ENCODE measurements around the gene FGFRL1.

FGFRL1 gene, protein sequence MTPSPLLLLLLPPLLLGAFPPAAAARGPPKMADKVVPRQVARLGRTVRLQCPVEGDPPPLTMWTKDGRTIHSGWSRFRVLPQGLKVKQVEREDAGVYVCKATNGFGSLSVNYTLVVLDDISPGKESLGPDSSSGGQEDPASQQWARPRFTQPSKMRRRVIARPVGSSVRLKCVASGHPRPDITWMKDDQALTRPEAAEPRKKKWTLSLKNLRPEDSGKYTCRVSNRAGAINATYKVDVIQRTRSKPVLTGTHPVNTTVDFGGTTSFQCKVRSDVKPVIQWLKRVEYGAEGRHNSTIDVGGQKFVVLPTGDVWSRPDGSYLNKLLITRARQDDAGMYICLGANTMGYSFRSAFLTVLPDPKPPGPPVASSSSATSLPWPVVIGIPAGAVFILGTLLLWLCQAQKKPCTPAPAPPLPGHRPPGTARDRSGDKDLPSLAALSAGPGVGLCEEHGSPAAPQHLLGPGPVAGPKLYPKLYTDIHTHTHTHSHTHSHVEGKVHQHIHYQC

DNA sequence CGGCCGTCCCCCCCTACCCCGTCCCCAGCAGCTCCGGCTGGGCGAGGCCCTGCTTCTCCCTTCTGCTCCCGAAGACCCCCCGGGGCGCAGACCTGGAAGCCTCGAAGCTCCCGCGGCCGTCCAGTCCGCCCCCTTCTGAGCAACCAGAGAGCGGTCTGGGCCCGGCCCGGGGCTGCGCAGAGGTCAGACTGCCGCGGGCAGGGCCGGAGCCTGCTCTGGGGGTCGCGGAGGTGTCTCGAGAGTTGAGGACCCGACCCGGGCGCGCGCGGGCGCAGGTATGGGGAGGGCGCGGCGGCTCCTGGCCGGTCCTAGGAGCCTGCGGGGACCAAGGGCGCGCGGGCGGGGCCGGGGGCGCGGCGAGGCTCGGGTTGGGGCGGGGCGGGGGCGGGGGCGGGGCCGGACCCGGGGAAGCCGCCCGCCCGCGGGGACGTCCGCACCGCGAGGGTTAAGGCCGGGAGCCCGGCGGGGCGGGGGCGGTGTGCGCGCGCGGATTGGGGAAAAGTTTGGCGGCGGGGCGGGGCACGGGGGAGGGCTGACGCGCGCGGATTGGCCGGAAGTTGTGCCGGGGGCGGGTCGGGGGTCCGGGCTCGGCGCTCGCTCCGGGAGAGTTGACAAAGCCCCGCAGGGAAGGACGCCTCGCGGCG lies at the start of gene FGFRL1:
FGFRL1 (plus strand) TSS at position 605 of the 644 bp plus-strand sequence. CDS start 860 bp downstream, outside the sequence.
- no peak for DNase-seq

DNA sequence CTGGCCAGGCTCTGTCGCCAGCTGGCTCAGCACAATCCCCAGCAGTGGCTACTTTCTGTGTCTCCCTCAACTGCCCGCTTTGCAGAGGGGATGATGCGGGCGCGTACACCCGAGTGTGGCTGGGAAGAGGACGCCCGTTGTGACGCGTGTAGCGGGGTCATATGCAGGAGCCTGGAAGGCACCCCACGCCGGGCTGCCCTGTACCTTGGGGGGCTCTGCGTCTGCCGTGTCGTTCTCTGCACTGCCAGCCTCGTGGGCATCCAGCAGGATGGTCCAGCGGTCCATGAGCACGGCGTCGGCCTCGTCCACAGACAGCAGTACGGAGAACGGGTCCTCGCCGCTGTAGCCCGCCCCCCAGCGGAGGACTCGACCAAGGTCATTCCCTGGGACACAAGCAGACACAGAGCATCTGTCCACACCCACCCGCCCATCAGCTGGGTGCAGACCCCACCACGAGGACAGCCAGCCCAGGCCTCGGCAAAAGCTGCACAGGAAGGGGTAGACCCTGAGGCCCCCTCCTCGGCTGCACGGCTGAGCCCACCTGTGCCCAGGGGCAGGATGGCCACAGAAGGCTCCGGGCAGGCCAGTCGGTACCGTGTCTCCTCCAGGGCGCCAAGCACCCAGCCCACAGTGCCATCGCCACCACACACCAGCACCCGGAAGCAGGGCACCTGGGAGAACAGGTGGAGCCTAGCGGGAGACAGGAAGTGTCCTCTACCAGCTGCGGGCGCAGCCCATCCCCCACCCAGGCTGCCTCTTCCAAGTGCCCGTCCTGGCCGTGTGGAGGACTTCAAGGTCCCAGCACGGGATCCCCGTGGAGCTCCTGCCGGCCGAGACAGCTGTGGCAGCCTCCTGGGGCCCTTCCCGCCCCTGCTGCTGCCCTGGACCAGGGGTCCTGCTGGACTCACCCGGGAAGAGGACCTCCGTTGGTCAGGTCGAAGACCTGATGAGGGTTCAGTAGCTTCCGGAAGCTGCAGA lies 48.9 kb upstream of the FGFRL1 start:
- DNase-seq = no peak

DNA sequence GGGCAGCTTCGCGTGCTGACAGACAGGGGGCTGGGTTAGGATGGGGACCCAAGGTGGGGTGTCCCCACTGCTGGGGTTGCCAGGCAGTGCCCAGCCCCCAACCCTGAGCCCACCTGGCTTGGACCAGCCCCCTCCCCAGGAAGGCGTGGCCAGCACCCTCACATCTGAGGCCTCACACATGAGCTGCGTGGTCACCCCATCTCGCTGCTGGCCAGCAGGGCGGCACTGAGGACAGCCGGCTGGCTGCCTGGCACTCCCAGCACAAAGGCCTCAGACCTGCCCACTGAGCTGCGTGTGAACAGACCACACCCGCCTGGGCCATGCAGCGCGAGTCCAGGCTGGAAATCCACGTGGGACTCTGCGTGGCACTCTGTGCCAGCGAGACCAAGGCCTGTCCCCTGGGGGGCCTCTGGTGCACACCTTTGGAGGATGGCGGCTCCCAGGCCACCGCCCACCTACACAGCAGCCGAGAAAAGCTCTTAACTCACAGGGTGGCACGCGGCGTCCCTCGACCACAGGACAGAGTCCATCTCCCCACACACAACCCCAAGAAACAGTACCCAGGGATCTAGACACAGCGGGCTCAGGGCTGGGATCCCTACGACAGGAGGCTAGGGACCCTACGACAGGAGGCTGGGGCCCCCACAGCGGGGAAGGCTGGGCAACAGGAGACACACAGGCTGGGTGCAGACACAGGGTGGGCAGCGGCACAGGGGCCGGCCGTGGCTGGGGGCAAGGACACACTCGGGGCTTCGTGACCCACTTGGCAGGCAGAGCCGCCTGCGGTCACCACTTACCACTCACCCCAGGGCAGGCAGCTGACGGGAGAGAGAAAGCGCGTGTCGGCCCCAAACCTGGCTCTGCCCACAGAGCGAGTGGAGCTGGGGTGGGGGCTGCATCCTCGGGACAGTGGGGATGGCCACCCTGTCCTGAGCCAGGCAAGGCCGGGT lies 47.9 kb upstream of the FGFRL1 start:
- DNase-seq = no peak

DNA sequence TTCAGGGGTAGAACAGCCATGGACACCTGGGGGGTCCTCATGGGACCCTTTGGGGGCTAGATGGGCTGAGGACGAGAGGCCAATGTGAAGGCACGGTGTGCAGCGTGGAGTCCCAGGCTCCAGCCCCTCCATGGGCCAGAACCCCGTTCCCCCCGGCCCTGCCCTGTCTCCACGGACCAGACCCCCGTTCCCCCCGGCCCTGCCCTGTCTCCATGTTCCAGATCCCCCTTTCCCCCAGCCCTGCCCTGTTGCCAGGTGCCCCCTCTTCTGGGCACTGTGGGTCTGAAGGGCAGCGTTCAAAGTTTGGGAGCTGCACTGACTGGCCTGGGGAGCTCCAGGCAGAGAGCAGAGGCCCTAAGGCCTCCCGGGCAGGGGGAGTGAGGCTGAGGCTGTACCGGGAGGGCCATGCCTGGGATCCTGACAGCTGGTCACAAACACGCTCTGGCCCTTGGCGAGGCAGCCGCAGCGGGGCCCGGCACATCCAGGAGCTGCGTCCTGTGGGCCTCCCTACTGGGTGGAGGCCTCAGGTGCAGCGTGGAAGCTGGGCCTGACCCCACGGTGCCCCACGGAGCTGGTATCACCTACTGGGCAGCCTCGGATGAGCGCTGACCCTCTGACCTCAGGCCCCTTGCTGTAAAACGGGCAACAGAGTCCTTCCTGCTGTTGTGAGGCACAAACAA lies 46.9 kb upstream of the FGFRL1 start:
- DNase-seq = no peak

DNA sequence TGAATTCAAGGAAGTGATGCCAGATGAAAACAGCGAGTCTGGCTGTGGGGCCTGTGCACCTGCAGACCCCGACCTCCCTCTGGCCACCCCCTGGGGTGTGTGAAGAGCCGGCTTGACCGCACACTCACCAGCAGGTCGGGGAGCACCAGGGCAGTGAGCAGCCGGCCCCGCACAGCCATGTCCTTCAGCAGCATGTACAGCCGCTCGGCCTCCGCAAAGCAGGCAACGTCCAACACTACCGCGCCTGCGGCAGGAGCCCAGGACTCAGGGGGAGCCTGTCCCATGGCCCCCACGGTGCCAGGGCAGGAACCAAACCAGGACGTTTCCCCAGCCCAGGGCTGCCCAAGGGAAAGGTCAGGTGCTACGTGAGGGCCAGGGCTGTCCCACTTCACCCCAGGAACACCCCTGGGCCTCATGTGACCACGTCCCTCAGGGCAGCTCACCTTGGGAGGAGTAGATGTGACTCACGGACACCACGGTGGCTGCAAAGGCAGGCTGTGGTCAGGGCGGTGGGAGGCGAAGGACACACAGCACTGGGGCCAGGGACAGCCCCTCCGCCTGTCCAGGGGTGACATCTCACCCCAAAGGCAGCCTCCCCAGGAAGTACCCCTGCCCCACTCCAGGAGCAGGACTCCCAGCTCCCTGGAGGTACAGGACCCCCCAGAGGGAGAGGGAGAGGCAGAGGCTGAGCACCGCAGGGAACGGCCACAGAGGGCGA lies 46.2 kb upstream of the FGFRL1 start:
- no peak for DNase-seq

DNA sequence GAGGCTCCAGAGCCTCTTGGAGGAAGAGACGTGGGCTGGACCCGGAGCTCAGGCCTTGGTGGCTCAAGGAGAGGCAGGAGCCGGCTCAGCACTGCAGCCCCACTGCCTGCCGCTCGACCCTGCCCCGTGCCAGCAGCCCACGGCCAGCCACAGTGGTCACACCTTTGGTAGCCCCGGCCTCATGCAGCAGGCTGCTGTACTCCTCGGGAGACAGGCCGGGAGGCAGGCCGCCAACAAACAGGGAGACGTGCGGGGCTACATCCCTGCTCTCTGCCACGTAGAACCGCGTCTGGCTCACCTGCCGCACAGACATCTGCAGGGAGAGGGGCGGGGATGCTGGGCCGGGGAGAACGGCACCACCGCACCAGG lies 45.7 kb upstream of the FGFRL1 start:
- DNase-seq = no peak

DNA sequence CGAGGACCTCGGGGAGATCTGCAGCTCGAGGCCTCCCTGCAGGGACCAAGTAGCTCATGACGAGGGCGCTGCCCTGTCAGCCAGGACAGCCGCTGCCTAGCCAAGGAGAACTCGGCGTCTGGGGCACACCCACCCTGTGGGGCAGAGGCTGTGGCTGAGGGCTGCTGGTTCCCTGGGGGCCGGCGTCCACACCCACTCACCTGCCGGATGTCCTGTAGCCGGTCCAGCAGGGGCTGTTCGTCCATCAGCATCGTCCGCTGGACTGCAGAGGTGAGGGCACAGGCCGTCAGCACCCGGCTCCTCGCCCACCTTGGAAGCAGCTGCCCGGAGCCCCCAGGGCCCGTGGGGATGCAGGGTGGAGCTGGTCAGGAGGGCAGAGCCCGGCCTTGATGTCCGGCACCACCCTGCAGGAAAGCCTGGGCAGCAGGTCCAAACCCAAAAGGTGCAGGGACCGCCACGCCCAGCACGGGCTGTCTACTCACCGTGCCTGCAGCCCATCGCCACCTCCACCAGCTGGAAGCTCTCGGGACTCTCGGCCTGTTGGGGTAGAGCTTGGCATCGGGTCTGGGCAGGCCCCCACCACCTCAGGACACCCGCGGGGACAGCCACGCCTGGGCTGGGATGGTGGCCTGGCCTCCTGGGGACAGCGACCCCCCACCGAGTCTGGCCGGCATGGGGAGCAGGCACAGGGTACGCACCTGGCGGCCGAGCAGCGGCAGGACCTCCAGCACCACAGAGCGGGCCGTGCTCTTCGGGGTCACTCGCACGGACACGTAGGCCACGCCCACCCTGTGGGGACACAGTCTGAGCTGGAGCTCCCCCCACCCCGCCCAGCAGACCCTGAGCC lies 44.9 kb upstream of the FGFRL1 start:
- DNase-seq = no peak

DNA sequence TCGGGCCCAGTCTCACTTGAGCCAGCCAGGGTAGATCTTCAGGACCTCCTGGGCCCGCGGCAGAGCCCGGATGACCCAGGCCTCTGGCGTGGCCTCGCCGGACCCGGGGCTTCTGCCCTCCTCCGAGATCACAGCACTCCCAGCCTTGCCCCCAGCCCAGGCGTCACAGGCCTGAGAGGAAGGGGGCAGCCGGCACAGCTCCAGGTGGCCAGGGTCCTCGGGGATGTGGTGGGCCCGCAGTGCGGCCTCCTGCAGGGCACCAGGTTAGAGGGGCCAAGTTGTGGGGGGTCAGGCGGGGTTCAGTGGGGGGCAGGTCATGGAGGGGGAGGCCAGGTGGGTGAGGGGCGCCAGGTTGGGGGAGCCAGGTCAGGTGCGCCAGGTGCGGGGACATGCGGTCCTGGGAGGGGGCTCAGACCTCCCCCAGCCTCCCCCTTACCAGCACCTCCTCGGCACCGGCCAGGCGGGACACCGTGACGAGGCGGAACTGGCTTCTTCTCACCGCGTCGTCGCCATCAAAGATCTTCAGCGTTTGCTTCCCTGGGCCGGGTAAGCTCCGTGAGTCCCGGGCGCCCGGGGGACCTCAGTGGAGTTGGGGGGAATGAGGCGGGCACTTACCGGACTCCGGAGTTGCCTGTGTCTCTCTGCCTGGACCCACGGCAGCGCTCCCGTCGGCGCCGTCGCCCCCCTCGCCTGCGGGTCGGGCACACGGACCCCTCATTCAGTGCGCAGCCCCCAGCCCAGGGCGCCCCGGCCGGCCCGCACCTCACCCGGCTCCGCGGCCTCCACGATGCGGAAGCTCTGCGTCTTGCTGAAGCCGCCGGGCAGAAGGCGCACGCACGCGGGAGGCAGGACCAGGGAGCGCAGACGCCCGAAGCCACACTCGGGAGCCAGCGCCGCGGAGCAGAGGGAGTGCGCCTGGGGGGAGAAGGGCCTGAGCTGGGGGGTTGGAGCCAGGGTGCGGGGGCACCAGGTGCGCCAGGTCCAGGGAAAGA lies 44.0 kb upstream of the FGFRL1 start:
- no peak for DNase-seq

DNA sequence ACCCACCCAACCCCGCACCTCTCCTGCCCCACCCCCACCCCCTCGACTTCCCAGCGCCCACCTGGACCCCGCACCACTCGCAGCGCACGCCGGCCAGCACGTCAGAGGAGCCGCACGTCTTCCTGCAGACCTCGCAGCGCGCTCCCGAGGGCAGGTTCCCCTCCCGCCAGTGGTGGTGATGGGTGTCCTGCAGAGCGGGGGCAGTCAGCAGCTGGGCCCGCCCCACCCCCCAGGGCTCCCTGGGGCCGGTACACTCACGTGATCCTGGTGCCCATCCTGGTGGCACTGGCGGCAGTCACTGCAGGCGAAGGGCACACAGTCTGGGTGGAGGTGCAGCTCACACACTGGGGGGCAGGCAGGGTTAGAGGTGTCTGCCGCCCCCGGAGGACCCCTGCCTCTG lies 43.2 kb upstream of the FGFRL1 start:
- no peak for DNase-seq

DNA sequence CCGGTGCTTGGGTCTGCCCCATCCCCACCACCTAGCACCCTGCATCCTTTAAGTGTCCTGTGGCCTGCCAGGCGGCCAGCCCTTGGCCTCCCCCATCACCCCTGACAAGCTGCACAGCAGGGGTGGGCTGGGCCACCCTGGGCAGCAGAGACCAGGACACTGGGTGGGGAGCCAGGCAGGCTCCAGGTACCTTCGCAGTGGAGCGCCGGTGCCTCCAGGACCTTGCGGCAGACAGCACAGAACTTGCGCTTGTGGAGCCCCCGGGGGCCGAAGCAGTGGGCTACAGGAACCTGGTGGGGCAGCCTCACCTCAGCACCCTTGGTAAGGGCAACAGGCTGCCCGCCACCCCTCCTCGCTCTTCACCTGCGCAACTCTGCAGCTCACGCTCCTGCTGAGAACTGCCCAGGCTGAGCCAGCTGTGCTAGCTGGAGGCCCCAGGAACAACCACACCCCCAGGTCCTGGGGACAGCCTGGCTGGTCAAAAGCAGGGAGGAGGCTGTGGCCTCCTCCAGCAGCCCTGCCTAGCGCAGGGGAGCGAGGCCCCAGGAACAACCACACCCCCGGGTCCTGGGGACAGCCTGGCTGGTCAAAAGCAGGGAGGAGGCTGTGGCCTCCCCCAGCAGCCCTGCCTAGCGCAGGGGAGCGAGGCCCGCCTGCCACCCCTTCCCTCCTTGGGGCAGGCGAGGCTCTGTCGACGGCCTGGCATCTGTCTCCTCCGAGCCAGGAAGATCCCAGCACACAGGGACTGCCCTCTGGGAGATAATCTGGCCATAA lies 42.6 kb upstream of the FGFRL1 start:
- no peak for DNase-seq

DNA sequence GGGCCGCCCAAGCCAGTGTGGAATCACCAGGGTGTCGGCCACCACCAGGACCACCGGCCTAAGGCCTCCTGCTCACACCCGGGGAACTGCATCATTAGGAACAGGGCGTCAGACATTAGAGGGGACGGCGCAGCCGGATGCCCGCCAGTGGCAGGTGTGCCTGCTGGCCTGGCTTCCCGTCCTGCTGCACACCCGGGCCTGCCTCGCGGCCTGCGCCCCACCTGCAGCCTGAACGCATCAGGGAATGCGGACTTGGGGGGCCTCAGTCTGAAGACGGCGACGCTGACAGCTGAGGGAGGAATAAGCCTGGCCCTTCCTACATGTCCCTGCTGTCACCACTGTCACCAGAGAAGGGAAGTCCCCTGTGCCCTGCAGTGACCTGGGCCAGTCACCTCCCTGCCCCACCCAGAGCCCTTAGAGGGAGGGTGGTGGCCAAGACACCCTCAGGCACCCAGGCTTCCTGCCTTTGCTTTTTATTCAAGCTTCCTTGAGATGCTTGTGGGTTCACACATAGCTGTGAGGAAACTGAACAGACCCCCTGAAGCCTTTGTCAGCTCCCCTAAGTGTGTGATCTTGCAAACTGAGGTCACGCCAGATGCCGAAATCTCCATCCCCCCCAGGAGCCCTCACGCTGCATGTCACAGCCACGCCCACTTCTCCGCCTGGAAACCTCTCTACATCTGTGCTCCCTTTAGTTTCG lies 41.2 kb upstream of the FGFRL1 start:
- no peak for DNase-seq

DNA sequence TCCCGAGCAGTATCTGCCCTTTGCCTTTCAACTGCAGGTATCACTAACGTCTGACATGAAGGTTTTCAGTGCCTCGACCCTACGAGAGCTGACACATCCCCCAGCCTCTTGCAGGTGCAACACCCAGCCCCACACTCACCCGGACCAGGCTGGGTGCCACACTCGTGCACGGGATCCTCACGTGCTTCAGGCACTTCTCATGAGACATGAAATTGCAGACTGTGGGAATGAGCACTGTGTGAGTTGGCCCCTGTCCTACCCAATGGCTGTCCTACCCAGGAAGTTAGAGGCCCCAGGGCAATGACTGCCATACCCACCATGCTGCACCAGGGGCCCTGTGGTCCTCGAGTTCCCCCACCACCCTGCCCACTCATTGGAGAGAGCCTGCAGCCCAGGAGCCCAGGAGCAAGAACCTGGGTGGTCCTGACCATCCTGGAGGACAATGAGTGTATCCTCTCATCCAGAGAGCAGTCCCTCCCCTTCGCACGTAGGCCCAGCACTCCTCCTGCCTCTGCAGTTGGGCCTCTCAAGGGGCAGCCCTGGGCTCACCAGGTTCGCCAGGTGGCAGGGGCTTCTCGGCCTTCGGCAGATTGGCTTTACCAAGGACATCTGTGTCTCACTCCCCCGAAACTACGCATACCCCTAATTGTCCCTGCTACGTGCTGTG lies 40.4 kb upstream of the FGFRL1 start:
- DNase-seq = no peak

DNA sequence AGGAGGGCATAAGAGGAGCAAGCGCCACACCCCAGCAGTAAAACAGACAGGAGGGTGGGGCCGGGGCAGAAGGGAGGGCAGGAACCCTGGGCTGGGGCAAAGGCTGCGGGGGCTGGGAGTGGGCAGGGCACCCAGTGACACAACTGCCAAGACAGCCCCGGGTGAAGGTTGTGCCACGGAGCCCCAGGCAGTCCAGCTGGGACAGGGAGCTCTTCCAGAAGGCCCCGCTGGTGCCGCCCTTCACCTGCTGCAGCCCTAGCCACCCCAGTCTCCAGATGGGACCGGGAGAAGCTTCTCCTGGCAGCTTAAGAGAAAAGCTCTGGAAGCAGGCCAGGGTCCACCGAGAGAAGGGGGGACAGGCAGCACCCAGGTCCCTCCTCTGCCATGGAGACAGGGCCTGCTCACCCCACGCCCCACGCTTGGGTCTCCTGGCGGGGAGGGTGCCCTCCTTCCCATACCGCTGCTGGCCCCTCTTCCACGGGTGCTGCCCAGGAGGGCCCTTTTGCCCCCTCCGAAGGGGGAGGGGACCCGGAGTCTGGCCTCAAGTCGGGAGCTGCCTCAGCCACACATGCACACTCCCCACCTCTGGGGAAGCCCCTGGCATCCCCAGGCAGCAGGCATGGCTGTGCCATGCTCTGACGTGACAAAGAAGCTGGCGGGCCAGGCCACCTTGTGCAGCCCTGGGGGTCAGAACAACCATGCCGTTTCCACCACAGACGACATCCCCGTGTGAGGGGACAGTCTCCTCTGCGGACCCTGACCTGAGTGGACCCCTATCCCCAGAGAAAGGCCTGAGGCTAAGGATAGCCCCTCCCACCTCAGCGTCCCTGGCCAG lies 39.5 kb upstream of the FGFRL1 start:
- no peak for DNase-seq

DNA sequence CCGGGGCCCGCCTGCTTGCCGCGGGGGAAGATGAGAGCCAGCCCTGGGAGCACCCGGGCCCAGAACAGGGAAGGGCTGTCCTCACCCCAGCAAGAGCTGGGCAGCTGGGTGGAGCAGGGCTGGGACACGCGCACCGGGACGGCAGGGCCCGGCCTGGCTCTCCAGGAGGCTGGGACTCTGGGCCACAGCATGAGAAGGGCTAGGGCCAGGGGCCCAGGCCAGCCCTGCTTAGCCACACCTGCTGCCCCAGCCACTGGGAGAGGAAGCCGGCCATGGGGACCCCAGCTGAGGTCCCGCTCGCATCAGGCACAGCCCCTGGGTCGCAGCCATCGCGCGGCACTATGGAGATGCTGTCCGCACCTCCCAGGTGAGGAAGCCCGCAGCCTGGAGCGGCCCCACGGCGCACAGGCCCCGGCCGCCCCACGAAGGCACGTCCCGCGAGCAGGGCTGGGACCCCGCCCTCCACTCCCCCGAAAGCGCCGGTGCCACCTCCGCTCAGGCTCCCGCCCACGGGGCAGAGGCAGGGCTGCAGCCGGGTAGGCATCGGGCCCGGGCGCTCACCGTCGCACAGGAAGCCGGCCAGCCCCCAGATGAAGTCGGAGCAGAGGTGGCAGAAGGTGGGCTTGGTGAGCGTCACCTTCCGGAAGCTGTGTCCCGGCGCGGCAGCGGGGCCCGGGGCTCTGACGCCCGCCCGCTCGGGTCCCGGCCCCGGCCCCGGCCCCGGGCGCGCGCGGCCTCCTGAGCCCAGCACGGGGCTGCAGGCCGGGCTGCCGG lies 38.6 kb upstream of the FGFRL1 start:
- no peak for DNase-seq
